ENCODE results near the gene GAMT. TPM values are rescaled to one million over a fixed set of nuclear protein-coding genes. Genes with fewer than 3 reads are reported as not detected.

The GAMT gene
- total RNA-seq, 1 experiment from 2014 or later: 37.7 TPM

Other genes starting within 250 kb of the GAMT start
- 9.3 and 17.4 TPM in 2 replicates for gene SBNO2, start 227.3 kb downstream of the GAMT start, total RNA-seq (2014; rRNA removed; shearing (Covaris generic))
- 31.5 and 71.6 TPM in 2 replicates for gene STK11, start 195.8 kb downstream of the GAMT start, total RNA-seq (2014; rRNA removed; shearing (Covaris generic))
- 0.44 and 4.4 TPM in 2 replicates for gene CBARP, start 163.5 kb downstream of the GAMT start, total RNA-seq (2014; rRNA removed; shearing (Covaris generic))
- 45.0 and 69.8 TPM in 2 replicates for gene ATP5F1D, start 159.8 kb downstream of the GAMT start, total RNA-seq (2014; rRNA removed; shearing (Covaris generic))
- 4.5 and 11.0 TPM in 2 replicates for gene MIDN, start 153.0 kb downstream of the GAMT start, total RNA-seq (2014; rRNA removed; shearing (Covaris generic))
- 115 and 145 TPM in 2 replicates for gene CIRBP, start 132.2 kb downstream of the GAMT start, total RNA-seq (2014; rRNA removed; shearing (Covaris generic))
- 108 and 128 TPM in 2 replicates for gene FAM174C, start 126.0 kb downstream of the GAMT start, total RNA-seq (2014; rRNA removed; shearing (Covaris generic))
- gene EFNA2, start 115.7 kb downstream of the GAMT start, total RNA-seq (2014; rRNA removed; shearing (Covaris generic)): not detected in 2 replicates
- gene NDUFS7, start 17.6 kb downstream of the GAMT start, total RNA-seq (2014; rRNA removed; shearing (Covaris generic)): 119 and 150 TPM in 2 replicates
- gene DAZAP1, start 6.0 kb upstream of the GAMT start, total RNA-seq (2014; rRNA removed; shearing (Covaris generic)): 87.7 and 97.6 TPM in 2 replicates
- 1,527 and 2,021 TPM in 2 replicates for gene RPS15, start 36.9 kb upstream of the GAMT start, total RNA-seq (2014; rRNA removed; shearing (Covaris generic))
- 0.49 TPM in 1 of 2 replicates, not detected in the other for gene APC2, start 48.6 kb upstream of the GAMT start, total RNA-seq (2014; rRNA removed; shearing (Covaris generic))
- gene C19orf25, start 77.7 kb upstream of the GAMT start, total RNA-seq (2014; rRNA removed; shearing (Covaris generic)): 35.6 and 47.7 TPM in 2 replicates
- 0.96 TPM in 1 of 2 replicates, not detected in the other for gene PCSK4, start 88.8 kb upstream of the GAMT start, total RNA-seq (2014; rRNA removed; shearing (Covaris generic))
- 5.2 and 6.3 TPM in 2 replicates for gene REEP6, start 89.6 kb upstream of the GAMT start, total RNA-seq (2014; rRNA removed; shearing (Covaris generic))
- 0.84 and 3.7 TPM in 2 replicates for gene ADAMTSL5, start 111.5 kb upstream of the GAMT start, total RNA-seq (2014; rRNA removed; shearing (Covaris generic))
- not detected in 2 replicates for gene PLK5, start 122.5 kb upstream of the GAMT start, total RNA-seq (2014; rRNA removed; shearing (Covaris generic))
- gene MEX3D, start 166.8 kb upstream of the GAMT start, total RNA-seq (2014; rRNA removed; shearing (Covaris generic)): 16.5 and 48.0 TPM in 2 replicates
- 64.9 and 116 TPM in 2 replicates for gene MBD3, start 191.3 kb upstream of the GAMT start, total RNA-seq (2014; rRNA removed; shearing (Covaris generic))
- 87.1 and 105 TPM in 2 replicates for gene UQCR11, start 203.9 kb upstream of the GAMT start, total RNA-seq (2014; rRNA removed; shearing (Covaris generic))

Data from M059J (cell line).